Neural cell (in vitro differentiated cells): Measurements from ENCODE around the gene ANKRD39.

Experiments used
- CTCF ChIP-seq: fragments of 450-650 bp; IDR thresholded peaks from 2 replicates; pipeline ENCODE4 v1.5.1; 2014; ENCODE audit warnings: antibody characterized with exemption, mild to moderate bottlenecking, moderate library complexity; ENCODE audit not compliant: poor library complexity, severe bottlenecking
- EP300 ChIP-seq: fragments of 450-650 bp; conservative IDR thresholded peaks from 2 replicates; pipeline ENCODE4 v1.6.1; 2014; ENCODE audit warnings: antibody characterized with exemption, mild to moderate bottlenecking, moderate library complexity; ENCODE audit not compliant: poor library complexity, severe bottlenecking
- POLR2AphosphoS5 ChIP-seq: IDR thresholded peaks from 2 replicates; pipeline ENCODE4 v1.6.1; 2012
- REST ChIP-seq: IDR thresholded peaks from 2 replicates; pipeline ENCODE4 v1.6.1; 2012; ENCODE audit warnings: borderline replicate concordance

GRCh38 chr2:96882906-96883305 lies 25.1 kb upstream of the ANKRD39 start:
- TF ChIP-seq CTCF = no peak
- no peak for TF ChIP-seq EP300
- no peak for TF ChIP-seq POLR2AphosphoS5
- no peak for TF ChIP-seq REST
